MCF 10A (cell line): ENCODE results near the gene TSPAN16. TPM values are rescaled to one million over a fixed set of nuclear protein-coding genes. Genes with fewer than 3 reads are reported as not detected.
A peak's percentile ranks its signal among the peaks of the same experiment; 100 is the strongest.

ENCODE experiments used
- Bru-seq: library from RNA; stranded (reverse); fragments of 400-500 nt; gene quantifications from one replicate; lab custom pipeline; 2021; lab: Mats Ljungman, UMichigan
- BruChase-seq, 2 experiments: library from RNA; stranded (reverse); fragments of 400-500 nt; gene quantifications; one replicate each; lab custom pipeline; 2021; lab: Mats Ljungman, UMichigan
- BruUV-seq: library from RNA; stranded (reverse); fragments of 400-500 nt; replicated peaks from 2 replicates; lab custom pipeline; 2021; lab: Mats Ljungman, UMichigan
- CTCF ChIA-PET: fragments of 300-600 bp; sonication (Branson Sonifier 250); formaldehyde crosslinking; extraction: SDS; loops from one replicate; lab custom pipeline; 2021; ENCODE audit warnings: antibody characterized with exemption, inconsistent platforms; lab: Yijun Ruan, JAX
- POLR2A ChIA-PET: fragments of 300-600, 350-650 bp; sonication (Branson Sonifier 250); formaldehyde crosslinking; extraction: SDS; loops from one replicate; lab custom pipeline; 2020; ENCODE audit warnings: antibody characterized with exemption, inconsistent platforms; lab: Yijun Ruan, JAX
- DNase-seq: peaks from one replicate; pipeline ENCODE4 v3.0.0-alpha.2; 2018; ENCODE audit not compliant: unreplicated experiment
- H3K27ac Mint-ChIP-seq: one replicate; pipeline ENCODE4 v1.8.0; 2022; ENCODE audit warnings: mild to moderate bottlenecking, low read depth, mixed read lengths; ENCODE audit not compliant: unreplicated experiment
- H3K27me3 Mint-ChIP-seq: one replicate; pipeline ENCODE4 v1.8.0; 2022; ENCODE audit warnings: mixed read lengths; ENCODE audit not compliant: insufficient read depth, unreplicated experiment
- H3K36me3 Mint-ChIP-seq: one replicate; pipeline ENCODE4 v1.8.0; 2022; ENCODE audit warnings: mild to moderate bottlenecking, moderate library complexity, mixed read lengths; ENCODE audit not compliant: insufficient read depth, unreplicated experiment
- H3K4me1 Mint-ChIP-seq: one replicate; pipeline ENCODE4 v1.8.0; 2022; ENCODE audit warnings: mixed read lengths; ENCODE audit not compliant: insufficient read depth, unreplicated experiment
- H3K4me3 Mint-ChIP-seq: one replicate; pipeline ENCODE4 v1.8.0; 2022; ENCODE audit warnings: mild to moderate bottlenecking, moderate library complexity, mixed read lengths; ENCODE audit not compliant: unreplicated experiment
- H3K9me3 Mint-ChIP-seq: one replicate; pipeline ENCODE4 v1.8.0; 2022; ENCODE audit warnings: mixed read lengths; ENCODE audit not compliant: unreplicated experiment
- intact Hi-C: fragments of 100-400 bp; cut with micrococcal nuclease; formaldehyde crosslinking; loops from 2 replicates; pipeline ENCODE4 v1.14.1; 2022
- long read RNA-seq: library from polyadenylated mRNA; stranded (forward); transcript quantifications from one replicate; pipeline ENCODE4 v2.0.0, GENCODE V29; 2022
- total RNA-seq: library from RNA; stranded (reverse); gene quantifications from 2 replicates; pipeline ENCODE4 v1.2.3, GENCODE V29; 2022
- TF ChIP-seq, protein P1 (sequence below): fragments of 200-600 bp; IDR thresholded peaks from one replicate; pipeline ENCODE4 v1.8.0; 2022; ENCODE audit warnings: antibody characterized with exemption, mild to moderate bottlenecking; ENCODE audit not compliant: unreplicated experiment

Gene TSPAN16, protein sequence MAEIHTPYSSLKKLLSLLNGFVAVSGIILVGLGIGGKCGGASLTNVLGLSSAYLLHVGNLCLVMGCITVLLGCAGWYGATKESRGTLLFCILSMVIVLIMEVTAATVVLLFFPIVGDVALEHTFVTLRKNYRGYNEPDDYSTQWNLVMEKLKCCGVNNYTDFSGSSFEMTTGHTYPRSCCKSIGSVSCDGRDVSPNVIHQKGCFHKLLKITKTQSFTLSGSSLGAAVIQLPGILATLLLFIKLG
- not detected in 2 replicates for total RNA-seq
- percentile 4 among the genes with signal in this experiment for Bru-seq, nascent RNA
- BruChase-seq, experiment 1, labeled RNA remaining after a 6-hour chase = not detected
- percentile 4 among the genes with signal in this experiment for BruChase-seq, experiment 2, labeled RNA remaining after a 2-hour chase
- long read RNA-seq, partial matches to known transcripts = 0 of 13 reads
- long read RNA-seq, other reads (novel, unspliced or antisense) = 13 of 13 reads

DNA sequence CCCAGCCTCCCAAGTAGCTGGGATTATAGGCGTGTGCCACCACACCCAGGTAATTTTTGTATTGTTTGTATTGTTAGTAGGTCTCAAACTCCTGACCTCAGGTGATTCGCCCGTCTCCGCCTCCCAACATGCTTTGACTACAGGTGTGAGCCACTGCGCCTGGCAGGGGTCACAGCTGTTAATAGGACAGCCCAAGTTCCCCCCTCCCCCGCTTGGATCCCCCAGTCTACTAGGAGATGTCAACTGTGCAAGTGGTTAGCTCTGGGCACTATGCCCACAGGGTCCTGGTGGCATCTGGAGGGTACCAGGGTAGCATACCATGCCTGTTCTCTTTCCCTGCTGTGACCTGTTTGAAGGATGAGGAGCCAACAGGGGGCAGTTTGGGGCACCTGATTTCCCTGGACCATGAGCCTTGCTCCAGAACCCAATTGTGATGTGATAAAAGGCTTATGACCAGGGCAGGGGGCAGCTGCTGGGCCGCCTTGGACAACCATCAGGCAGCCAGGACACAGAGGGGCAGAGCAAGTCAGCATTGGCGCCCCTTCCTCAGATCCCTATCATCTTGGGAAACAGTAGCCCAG lies at the start of gene TSPAN16:
TSPAN16 (plus strand) TSS at position 496 of the 581 bp plus-strand sequence. CDS start 138 bp downstream, outside the sequence.
- peak; percentile 22 for DNase-seq
- Mint-ChIP-seq H3K36me3 (no peaks in the 10 kb centered on the region), H3K27ac (peak within 1 kb of the TSS; percentile 40), H3K9me3 (no peaks in the 10 kb centered on the region), H3K4me1 (peaks cover 11% of the 10 kb centered on the region), H3K27me3 (no peaks in the 10 kb centered on the region), H3K4me3 (no peak within 1 kb of the TSS)
- CTCF ChIA-PET = interaction anchor here (0.5 to 2.3 kb wide), 10 partner anchors 10 to 248 kb away, joined by 3 to 9 read pairs (median 4); no protein-coding TSS in a partner anchor
- TF ChIP-seq, protein P1, sequence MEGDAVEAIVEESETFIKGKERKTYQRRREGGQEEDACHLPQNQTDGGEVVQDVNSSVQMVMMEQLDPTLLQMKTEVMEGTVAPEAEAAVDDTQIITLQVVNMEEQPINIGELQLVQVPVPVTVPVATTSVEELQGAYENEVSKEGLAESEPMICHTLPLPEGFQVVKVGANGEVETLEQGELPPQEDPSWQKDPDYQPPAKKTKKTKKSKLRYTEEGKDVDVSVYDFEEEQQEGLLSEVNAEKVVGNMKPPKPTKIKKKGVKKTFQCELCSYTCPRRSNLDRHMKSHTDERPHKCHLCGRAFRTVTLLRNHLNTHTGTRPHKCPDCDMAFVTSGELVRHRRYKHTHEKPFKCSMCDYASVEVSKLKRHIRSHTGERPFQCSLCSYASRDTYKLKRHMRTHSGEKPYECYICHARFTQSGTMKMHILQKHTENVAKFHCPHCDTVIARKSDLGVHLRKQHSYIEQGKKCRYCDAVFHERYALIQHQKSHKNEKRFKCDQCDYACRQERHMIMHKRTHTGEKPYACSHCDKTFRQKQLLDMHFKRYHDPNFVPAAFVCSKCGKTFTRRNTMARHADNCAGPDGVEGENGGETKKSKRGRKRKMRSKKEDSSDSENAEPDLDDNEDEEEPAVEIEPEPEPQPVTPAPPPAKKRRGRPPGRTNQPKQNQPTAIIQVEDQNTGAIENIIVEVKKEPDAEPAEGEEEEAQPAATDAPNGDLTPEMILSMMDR = no peak
- intact Hi-C loops = no loop called here
- POLR2A ChIA-PET = interaction anchor here (0.9 to 1.7 kb wide), 3 partner anchors 14 to 82 kb away, joined by 3 read pairs; partner anchors contain the start of gene DOCK6
- BruUV-seq = no TSS peak

DNA sequence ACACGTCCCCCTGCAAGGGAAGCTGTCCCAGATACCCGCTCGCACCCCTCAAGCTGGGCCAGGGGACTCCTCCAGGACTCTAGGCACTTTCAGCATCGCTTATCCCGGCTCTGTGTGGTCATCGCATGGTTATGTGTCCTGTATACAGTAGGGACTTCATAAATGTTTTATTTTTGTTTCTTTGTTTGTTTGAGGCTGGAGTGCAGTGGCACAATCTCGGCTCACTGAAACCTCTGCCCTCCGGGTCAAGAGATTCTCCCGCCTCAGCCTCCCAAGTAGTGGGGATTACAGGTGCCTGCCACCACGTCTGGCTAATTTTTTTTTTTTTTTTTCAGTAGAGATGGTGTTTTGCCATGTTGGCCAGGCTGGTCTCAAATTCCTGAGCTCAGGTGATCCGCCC lies 49.0 kb upstream of the TSPAN16 start:
- DNase-seq = no peak
- CTCF ChIA-PET = interaction anchor here (0.6 kb wide), 2 partner anchors 13 to 191 kb away, joined by 3 read pairs; no protein-coding TSS in a partner anchor
- Mint-ChIP-seq H3K27me3 (no peaks in the 10 kb centered on the region), H3K4me3 (no peak overlapping the region), H3K36me3 (peaks cover 19% of the 10 kb centered on the region), H3K4me1 (no peaks in the 10 kb centered on the region), H3K9me3 (no peaks in the 10 kb centered on the region), H3K27ac (no peak overlapping the region)
- POLR2A ChIA-PET = no interaction called here
- intact Hi-C loops = no loop called here
- TF ChIP-seq, protein P1 = no peak
- BruUV-seq = no TSS peak

DNA sequence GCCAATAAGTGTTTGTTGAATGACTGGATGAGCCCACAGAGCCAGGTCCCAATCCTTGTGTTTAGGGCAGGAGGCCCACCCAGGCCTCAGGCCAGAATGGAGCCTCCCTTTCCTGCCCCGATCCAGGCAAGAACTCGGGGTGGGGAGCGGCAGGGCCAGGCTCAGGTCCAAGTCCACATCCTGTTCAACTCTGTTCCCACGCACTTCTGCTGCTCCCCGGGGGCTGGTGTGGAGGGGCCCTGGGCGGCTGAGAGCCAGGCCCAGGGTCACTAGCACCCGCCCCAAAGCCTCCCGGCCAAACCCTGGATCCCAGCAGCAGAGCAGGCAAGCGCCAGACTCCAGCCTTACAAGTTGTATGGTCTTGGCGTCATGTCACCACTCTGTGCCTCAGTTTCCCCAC lies 48.6 kb upstream of the TSPAN16 start:
- no peaks in the 10 kb centered on the region for H3K27me3 Mint-ChIP-seq
- no peak overlapping the region for H3K4me3 Mint-ChIP-seq
- ChIA-PET CTCF (interaction anchor here (0.6 kb wide), 1 partner anchor 14 kb away, joined by 3 read pairs; no protein-coding TSS in a partner anchor), POLR2A (no interaction called here)
- no peaks in the 10 kb centered on the region for H3K9me3 Mint-ChIP-seq
- intact Hi-C loops = no loop called here
- peaks cover 23% of the 10 kb centered on the region for H3K36me3 Mint-ChIP-seq
- H3K27ac Mint-ChIP-seq = no peak overlapping the region
- TF ChIP-seq, protein P1 = no peak
- BruUV-seq = no TSS peak
- no peaks in the 10 kb centered on the region for H3K4me1 Mint-ChIP-seq
- DNase-seq = peak; percentile 41

DNA sequence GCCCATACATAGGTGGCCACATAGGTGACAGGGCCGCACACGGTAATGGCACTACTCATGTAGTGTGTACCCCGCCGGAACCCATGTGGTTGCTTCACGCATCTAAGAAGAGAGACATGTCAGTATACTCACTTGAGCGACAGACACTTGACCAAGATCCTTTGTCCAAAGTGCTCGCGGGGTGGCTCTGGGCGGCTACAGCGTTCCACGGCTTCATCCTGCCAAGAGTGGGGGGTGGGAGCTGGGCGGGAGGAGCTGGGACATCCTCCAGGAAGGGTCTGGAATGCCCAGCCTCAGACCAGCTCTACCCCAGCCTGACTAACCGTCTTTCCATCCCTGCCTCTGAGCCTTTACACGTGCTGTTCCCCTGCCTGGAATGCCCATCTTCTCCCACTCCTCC lies 48.0 kb upstream of the TSPAN16 start:
- Mint-ChIP-seq H3K27ac (no peak overlapping the region), H3K4me1 (no peaks in the 10 kb centered on the region), H3K4me3 (no peak overlapping the region), H3K27me3 (no peaks in the 10 kb centered on the region), H3K9me3 (no peaks in the 10 kb centered on the region), H3K36me3 (peaks cover 25% of the 10 kb centered on the region)
- TF ChIP-seq, protein P1 = no peak
- intact Hi-C loops = no loop called here
- ChIA-PET CTCF (no interaction called here), POLR2A (no interaction called here)
- no TSS peak for BruUV-seq
- DNase-seq = no peak
